Measurements from ENCODE around the gene CRHR1. TPM values are rescaled to one million over a fixed set of nuclear protein-coding genes. Genes with fewer than 3 reads are reported as not detected.

Gene CRHR1
- total and polyA plus RNA-seq, 10 donors, result 0.22 TPM; not detected in 9

- intact Hi-C loops (cut with DNase I; ENCODE audit: low total_unique reads), result no loop called here
- Histone ChIP-seq H3K4me3 (no peak overlapping the region), H3K9me3 (no peaks in the 10 kb centered on the region), H3K27ac (no peak overlapping the region), H3K4me1 (no peaks in the 10 kb centered on the region), H3K27me3 (replicated peaks in 1 of 7) (peaks cover 0 to 65% (median 7%) of the 10 kb centered on the region in 7 donors), H3K36me3 (no peaks in the 10 kb centered on the region)
- TF ChIP-seq POLR2AphosphoS5 (IDR thresholded peaks at IDR 0.05), result no peak
- no peak for TF ChIP-seq CTCF (IDR thresholded peaks at IDR 0.05 in 8 of 11, conservative IDR thresholded peaks at IDR 0.05 in 3 of 11)
- no peak for TF ChIP-seq POLR2A (IDR thresholded peaks at IDR 0.05)
- 85 to 94% (median 87%) methylated on average over 15 of the region's 15 CpGs for WGBS, 5 donors
- peak; percentile 40 for DNase-seq
Measured at GRCh38 chr17:45750779-45751440, 33.2 kb upstream of the CRHR1 start.

- DNase-seq, result no peak
- H3K36me3 ChIP-seq, result no peaks in the 10 kb centered on the region
- no peaks in the 10 kb centered on the region for H3K4me1 ChIP-seq
- H3K27me3 ChIP-seq (replicated peaks in 1 of 7), result peaks cover 0 to 65% (median 7%) of the 10 kb centered on the region in 7 donors
- no peak overlapping the region for H3K4me3 ChIP-seq
- no peaks in the 10 kb centered on the region for H3K9me3 ChIP-seq
- 69 to 86% (median 77%) methylated on average over 10 of the region's 10 CpGs for WGBS, 5 donors
- H3K27ac ChIP-seq, result no peak overlapping the region
- intact Hi-C loops (cut with DNase I; ENCODE audit: low total_unique reads), result no loop called here
- TF ChIP-seq CTCF (IDR thresholded peaks at IDR 0.05 in 8 of 11, conservative IDR thresholded peaks at IDR 0.05 in 3 of 11) (no peak), POLR2A (IDR thresholded peaks at IDR 0.05) (no peak), POLR2AphosphoS5 (IDR thresholded peaks at IDR 0.05) (no peak)
Measured at GRCh38 chr17:45751466-45751865, 32.7 kb upstream of the CRHR1 start.

GRCh38 chr17:45752246-45752645 lies 31.9 kb upstream of the CRHR1 start:
- intact Hi-C loops (cut with DNase I; ENCODE audit: low total_unique reads), result no loop called here
- no peak for TF ChIP-seq POLR2AphosphoS5 (IDR thresholded peaks at IDR 0.05)
- TF ChIP-seq CTCF (IDR thresholded peaks at IDR 0.05 in 8 of 11, conservative IDR thresholded peaks at IDR 0.05 in 3 of 11), result no peak
- no peak for TF ChIP-seq POLR2A (IDR thresholded peaks at IDR 0.05)
- H3K36me3 ChIP-seq, result no peaks in the 10 kb centered on the region
- peak; percentile 22 for DNase-seq
- H3K27me3 ChIP-seq (replicated peaks in 1 of 7), result peaks cover 0 to 70% (median 7%) of the 10 kb centered on the region in 7 donors
- H3K4me3 ChIP-seq, result no peak overlapping the region
- WGBS, 5 donors, result 75 to 83% (median 79%) methylated on average over 9 of the region's 9 CpGs
- H3K4me1 ChIP-seq, result no peaks in the 10 kb centered on the region
- H3K27ac ChIP-seq, result no peak overlapping the region
- H3K9me3 ChIP-seq, result no peaks in the 10 kb centered on the region

GRCh38 chr17:45753645-45754225 lies 30.4 kb upstream of the CRHR1 start:
- WGBS, 5 donors, result 58 to 66% (median 61%) methylated on average over 4 to 7 of the region's 7 CpGs
- peaks cover 0 to 60% (median 7%) of the 10 kb centered on the region in 7 donors for H3K27me3 ChIP-seq (replicated peaks in 1 of 7)
- DNase-seq, result peak; percentile 43
- TF ChIP-seq CTCF (IDR thresholded peaks at IDR 0.05 in 8 of 11, conservative IDR thresholded peaks at IDR 0.05 in 3 of 11) (no peak), POLR2A (IDR thresholded peaks at IDR 0.05) (no peak), POLR2AphosphoS5 (IDR thresholded peaks at IDR 0.05) (no peak)
- H3K4me1 ChIP-seq, result no peaks in the 10 kb centered on the region
- no peak overlapping the region for H3K27ac ChIP-seq
- intact Hi-C loops (cut with DNase I; ENCODE audit: low total_unique reads), result no loop called here
- no peaks in the 10 kb centered on the region for H3K36me3 ChIP-seq
- no peak overlapping the region for H3K4me3 ChIP-seq
- H3K9me3 ChIP-seq, result no peaks in the 10 kb centered on the region

All from spleen (tissue), 11 donors.